ENCODE data around the gene TMEM176A.
"Not testable (repeated sequence)": the region's sequence is repeated elsewhere in the genome, so short reads cannot be mapped to it uniquely, and the experiment has no call there.

DNA sequence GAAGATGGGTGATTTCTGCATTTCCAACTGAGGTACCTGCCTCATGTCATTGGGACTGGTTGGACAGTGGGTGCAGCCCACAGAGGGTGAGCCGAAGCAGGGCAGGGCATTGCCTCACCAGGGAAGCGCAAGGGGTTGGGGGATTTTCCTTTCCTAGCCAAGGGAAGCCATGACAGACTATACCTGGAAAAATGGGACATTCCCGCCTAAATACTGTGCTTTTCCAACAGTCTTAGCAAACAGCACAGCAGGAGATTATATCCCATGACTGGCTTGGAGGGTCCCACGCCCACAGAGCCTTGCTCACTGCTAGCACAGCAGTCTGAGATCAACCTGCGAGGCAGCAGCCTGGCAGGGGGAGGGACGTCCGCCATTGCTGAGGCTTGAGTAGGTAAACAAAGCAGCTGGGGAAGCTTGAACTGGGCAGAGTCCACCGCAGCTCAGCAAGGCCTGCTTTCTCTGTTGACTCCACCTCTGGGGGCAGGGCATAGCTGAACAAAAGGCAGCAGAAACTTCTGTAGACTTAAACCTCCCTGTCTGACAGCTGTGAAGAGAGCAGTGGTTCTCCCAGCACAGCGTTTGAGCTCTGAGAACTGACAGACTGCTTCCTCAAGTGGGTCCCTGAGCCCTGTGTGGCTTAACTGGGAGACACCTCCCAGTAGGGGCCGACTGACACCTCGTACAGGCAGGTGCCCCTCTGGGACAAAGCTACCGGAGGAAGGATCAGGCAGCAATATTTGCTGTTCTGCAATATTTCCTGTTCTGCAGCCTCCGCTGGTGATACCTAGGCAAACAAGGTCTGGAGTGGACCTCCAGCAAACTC is 7.3 kb downstream of the TMEM176A start:
- not testable (repeated sequence) for TF ChIP-seq POLR2A (IDR thresholded peaks at IDR 0.05; ENCODE audit: low read depth, low read length); POLR2AphosphoS5 (IDR thresholded peaks at IDR 0.05; ENCODE audit: low read depth, low read length); POU2F2 (IDR thresholded peaks at IDR 0.05; ENCODE audit: low read depth, low read length); SPI1 (IDR thresholded peaks at IDR 0.05; ENCODE audit: low read depth, low read length); TAF1 (IDR thresholded peaks at IDR 0.05; ENCODE audit: low read depth, low read length); PAX5 (IDR thresholded peaks at IDR 0.05; ENCODE audit: insufficient read depth, low read length, severe bottlenecking)

Measured in GM12891 (cell line).